ENCODE measurements around the gene TAOK3.

The TAOK3 gene

DNA sequence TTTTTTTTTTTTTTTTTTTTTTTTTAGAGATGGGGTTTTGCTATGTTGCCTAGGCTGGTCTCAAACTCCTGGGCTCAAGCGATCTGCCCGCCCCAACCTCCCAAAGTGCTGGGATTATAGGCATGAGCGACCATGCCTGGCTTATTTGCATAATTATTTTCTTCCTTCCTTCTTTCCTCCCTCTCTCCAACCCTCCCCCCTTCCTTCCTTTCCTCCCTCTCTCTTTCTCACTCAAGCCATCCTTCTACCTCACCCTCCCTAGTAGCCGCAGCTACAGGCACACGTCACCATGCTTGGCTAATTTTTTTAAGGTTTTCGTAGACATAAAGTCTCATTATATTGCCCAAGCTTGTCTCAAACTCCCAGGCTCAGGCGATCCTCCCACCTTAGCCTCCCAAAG lies 152.9 kb downstream of the TAOK3 start:
- H3K36me3 ChIP-seq (replicated peaks) = no peaks in the 10 kb centered on the region; the same call in 1 of the 2 replicates
- in situ Hi-C loops (cut with MboI; ENCODE audit: low sequenced_read_pairs) = no loop called here
- no peak overlapping the region for H3K4me3 ChIP-seq
- H3K9me3 ChIP-seq = no peaks in the 10 kb centered on the region
- no peak for DNase-seq (ENCODE audit: low spot score in 2 of 2)
- no peaks in the 10 kb centered on the region for H3K4me1 ChIP-seq
- no peaks in the 10 kb centered on the region for H3K27me3 ChIP-seq (ENCODE audit: low read depth)

GRCh38 chr12:118219106-118219505 lies 153.6 kb downstream of the TAOK3 start:
- no peaks in the 10 kb centered on the region for H3K36me3 ChIP-seq (replicated peaks)
- no peaks in the 10 kb centered on the region for H3K4me1 ChIP-seq
- no peak overlapping the region for H3K4me3 ChIP-seq
- no peak for DNase-seq (ENCODE audit: low spot score in 2 of 2)
- no peaks in the 10 kb centered on the region for H3K9me3 ChIP-seq
- H3K27me3 ChIP-seq (ENCODE audit: low read depth) = no peaks in the 10 kb centered on the region
- in situ Hi-C loops (cut with MboI; ENCODE audit: low sequenced_read_pairs) = no loop called here

DNA sequence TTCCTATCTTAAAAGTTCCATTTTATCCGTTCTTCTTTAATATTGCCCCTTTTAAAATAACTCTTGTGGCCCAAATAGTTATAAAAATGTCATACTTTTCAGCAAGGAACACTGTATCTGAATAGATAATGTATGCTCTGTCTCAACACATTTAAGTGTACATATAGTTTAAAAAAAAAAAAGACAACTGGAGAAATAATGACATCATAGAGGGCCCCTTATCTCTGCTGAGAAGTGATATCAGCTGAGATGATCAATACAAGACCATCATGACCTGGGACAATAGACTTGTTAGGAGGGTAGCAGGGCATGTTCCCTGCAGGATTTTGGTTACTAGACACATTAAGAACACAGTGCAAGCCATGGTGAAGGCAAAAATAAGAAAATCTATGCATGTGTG lies 159.3 kb downstream of the TAOK3 start:
- in situ Hi-C loops (cut with MboI; ENCODE audit: low sequenced_read_pairs) = no loop called here
- DNase-seq (ENCODE audit: low spot score in 2 of 2) = no peak
- no peaks in the 10 kb centered on the region for H3K27me3 ChIP-seq (ENCODE audit: low read depth)
- no peaks in the 10 kb centered on the region for H3K36me3 ChIP-seq (replicated peaks)
- peaks cover 12% of the 10 kb centered on the region for H3K4me1 ChIP-seq
- H3K9me3 ChIP-seq = no peaks in the 10 kb centered on the region
- no peak overlapping the region for H3K4me3 ChIP-seq

- Histone ChIP-seq H3K4me3 (no peak overlapping the region), H3K36me3 (replicated peaks) (no peaks in the 10 kb centered on the region), H3K9me3 (no peaks in the 10 kb centered on the region), H3K27me3 (ENCODE audit: low read depth) (no peaks in the 10 kb centered on the region), H3K4me1 (peaks cover 12% of the 10 kb centered on the region)
- in situ Hi-C loops (cut with MboI; ENCODE audit: low sequenced_read_pairs) = no loop called here
- DNase-seq (ENCODE audit: low spot score in 2 of 2) = no peak
Measured at GRCh38 chr12:118212606-118213005, 160.1 kb downstream of the TAOK3 start.

DNA sequence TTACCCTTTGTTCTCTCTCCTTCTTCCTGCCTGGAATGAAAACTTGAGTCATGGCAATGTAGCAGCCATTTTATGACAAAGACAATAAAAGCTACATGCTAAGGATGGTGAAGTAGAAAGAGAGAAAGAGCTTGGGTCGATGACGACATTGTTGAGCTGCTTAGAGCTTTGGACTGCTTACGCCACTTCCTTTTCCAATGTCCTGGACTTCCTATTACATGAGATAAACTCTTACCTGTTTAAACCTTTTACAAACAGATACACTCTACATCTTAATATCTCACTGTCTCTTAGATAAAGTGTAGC lies 166.6 kb downstream of the TAOK3 start:
- H3K4me1 ChIP-seq = no peaks in the 10 kb centered on the region
- no peaks in the 10 kb centered on the region for H3K27me3 ChIP-seq (ENCODE audit: low read depth)
- no peak for DNase-seq (ENCODE audit: low spot score in 2 of 2)
- no peak overlapping the region for H3K4me3 ChIP-seq
- in situ Hi-C loops (cut with MboI; ENCODE audit: low sequenced_read_pairs) = no loop called here
- no peaks in the 10 kb centered on the region for H3K9me3 ChIP-seq
- no peaks in the 10 kb centered on the region for H3K36me3 ChIP-seq (replicated peaks)

DNA sequence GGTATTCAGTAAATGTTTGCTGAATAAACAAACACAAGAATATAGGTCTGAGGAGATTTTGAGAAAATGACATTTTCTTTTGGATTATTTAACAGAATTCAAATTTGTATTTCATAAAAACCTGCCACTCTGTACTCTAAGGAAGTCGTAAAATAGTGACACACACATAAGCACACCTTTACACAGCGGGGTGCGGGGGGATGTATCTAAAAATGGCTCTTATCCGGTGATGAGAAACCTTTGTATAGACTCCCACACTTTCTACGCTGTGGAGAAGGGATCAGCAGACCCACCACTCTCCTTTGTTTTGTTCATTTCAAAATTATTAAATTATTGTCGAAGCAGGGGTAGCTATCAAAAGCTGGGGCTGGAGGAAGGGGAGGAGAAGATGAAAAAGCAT lies 178.7 kb downstream of the TAOK3 start:
- Histone ChIP-seq H3K9me3 (no peaks in the 10 kb centered on the region), H3K4me1 (peaks cover 12% of the 10 kb centered on the region), H3K4me3 (no peak overlapping the region), H3K36me3 (replicated peaks) (peaks cover 4% of the 10 kb centered on the region; the same call in 1 of the 2 replicates), H3K27me3 (ENCODE audit: low read depth) (no peaks in the 10 kb centered on the region)
- no peak for DNase-seq (ENCODE audit: low spot score in 2 of 2)
- in situ Hi-C loops (cut with MboI; ENCODE audit: low sequenced_read_pairs) = no loop called here

DNA sequence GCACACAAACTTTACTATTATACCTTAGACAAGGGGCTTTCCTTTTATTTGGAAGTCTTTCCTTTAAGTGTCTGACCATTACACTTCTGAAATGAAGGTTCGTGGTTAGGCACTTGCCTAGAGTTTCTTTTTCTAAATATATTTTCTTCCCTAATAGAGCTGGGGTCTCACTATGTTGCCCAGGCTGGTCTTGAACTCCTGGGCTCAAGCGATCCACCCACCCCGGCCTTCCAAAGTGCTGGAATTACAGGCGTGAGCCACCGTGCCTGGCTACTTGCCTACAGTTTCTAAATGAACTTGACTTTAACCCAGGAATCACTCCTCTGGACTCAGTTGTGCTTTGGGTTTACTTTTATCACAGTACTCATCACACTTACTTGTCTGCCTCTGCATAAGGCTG lies 179.2 kb downstream of the TAOK3 start:
- in situ Hi-C loops (cut with MboI; ENCODE audit: low sequenced_read_pairs) = no loop called here
- no peak for DNase-seq (ENCODE audit: low spot score in 2 of 2)
- H3K36me3 ChIP-seq (replicated peaks) = no peaks in the 10 kb centered on the region
- no peaks in the 10 kb centered on the region for H3K27me3 ChIP-seq (ENCODE audit: low read depth)
- H3K4me1 ChIP-seq = peaks cover 12% of the 10 kb centered on the region
- H3K4me3 ChIP-seq = no peak overlapping the region
- H3K9me3 ChIP-seq = no peaks in the 10 kb centered on the region

- no peak for DNase-seq (ENCODE audit: low spot score in 2 of 2)
- H3K4me3 ChIP-seq = no peak overlapping the region
- H3K4me1 ChIP-seq = peaks cover 12% of the 10 kb centered on the region
Measured at GRCh38 chr12:118190266-118190665, 182.4 kb downstream of the TAOK3 start.

GRCh38 chr12:118189741-118190191 lies 182.9 kb downstream of the TAOK3 start:
- Histone ChIP-seq H3K4me1 (peaks cover 10% of the 10 kb centered on the region), H3K36me3 (replicated peaks) (no peaks in the 10 kb centered on the region), H3K4me3 (no peak overlapping the region), H3K9me3 (no peaks in the 10 kb centered on the region), H3K27me3 (ENCODE audit: low read depth) (no peaks in the 10 kb centered on the region)
- DNase-seq (ENCODE audit: low spot score in 2 of 2) = no peak
- in situ Hi-C loops (cut with MboI; ENCODE audit: low sequenced_read_pairs) = no loop called here

More at GRCh38 chr12:118190266-118190665, 182.4 kb downstream of the TAOK3 start:
- Histone ChIP-seq H3K9me3 (no peaks in the 10 kb centered on the region), H3K36me3 (replicated peaks) (no peaks in the 10 kb centered on the region), H3K27me3 (ENCODE audit: low read depth) (no peaks in the 10 kb centered on the region)
- in situ Hi-C loops (cut with MboI; ENCODE audit: low sequenced_read_pairs) = no loop called here

- Histone ChIP-seq H3K4me3 (no peak overlapping the region), H3K4me1 (peaks cover under 1% of the 10 kb centered on the region; the same call in 1 of the 2 replicates), H3K36me3 (replicated peaks) (no peaks in the 10 kb centered on the region), H3K27me3 (ENCODE audit: low read depth) (no peaks in the 10 kb centered on the region), H3K9me3 (no peaks in the 10 kb centered on the region)
- in situ Hi-C loops (cut with MboI; ENCODE audit: low sequenced_read_pairs) = no loop called here
- no peak for DNase-seq (ENCODE audit: low spot score in 2 of 2)
Measured at GRCh38 chr12:118188690-118189371, 183.9 kb downstream of the TAOK3 start.

GRCh38 chr12:118187751-118188435 lies 184.8 kb downstream of the TAOK3 start:
- in situ Hi-C loops (cut with MboI; ENCODE audit: low sequenced_read_pairs) = no loop called here
- DNase-seq (ENCODE audit: low spot score in 2 of 2) = no peak
- Histone ChIP-seq H3K36me3 (replicated peaks) (no peaks in the 10 kb centered on the region), H3K4me3 (no peak overlapping the region), H3K4me1 (no peaks in the 10 kb centered on the region; the same call in 1 of the 2 replicates), H3K27me3 (ENCODE audit: low read depth) (no peaks in the 10 kb centered on the region), H3K9me3 (no peaks in the 10 kb centered on the region)

GRCh38 chr12:118185602-118186397 lies 186.9 kb downstream of the TAOK3 start:
- H3K4me1 ChIP-seq = 0 out of 2 replicates have a peak, but pooled peaks cover 2% of the 10 kb centered on the region
- in situ Hi-C loops (cut with MboI; ENCODE audit: low sequenced_read_pairs) = no loop called here
- no peaks in the 10 kb centered on the region for H3K9me3 ChIP-seq
- H3K4me3 ChIP-seq = no peak overlapping the region
- no peaks in the 10 kb centered on the region; the same call in none of the 2 replicates for H3K36me3 ChIP-seq (replicated peaks)
- H3K27me3 ChIP-seq (ENCODE audit: low read depth) = no peaks in the 10 kb centered on the region
- no peak for DNase-seq (ENCODE audit: low spot score in 2 of 2)

- H3K27me3 ChIP-seq (ENCODE audit: low read depth) = no peaks in the 10 kb centered on the region
- no peak for DNase-seq (ENCODE audit: low spot score in 2 of 2)
- no peaks in the 10 kb centered on the region; the same call in none of the 2 replicates for H3K36me3 ChIP-seq (replicated peaks)
- H3K4me1 ChIP-seq = 0 out of 2 replicates have a peak, but pooled peaks cover 2% of the 10 kb centered on the region
- H3K4me3 ChIP-seq = no peak overlapping the region
- no peaks in the 10 kb centered on the region for H3K9me3 ChIP-seq
- in situ Hi-C loops (cut with MboI; ENCODE audit: low sequenced_read_pairs) = no loop called here
Measured at GRCh38 chr12:118183711-118184110, 189.0 kb downstream of the TAOK3 start.

- no peak for DNase-seq (ENCODE audit: low spot score in 2 of 2)
- in situ Hi-C loops (cut with MboI; ENCODE audit: low sequenced_read_pairs) = no loop called here
- no peak overlapping the region for H3K4me3 ChIP-seq
- no peaks in the 10 kb centered on the region for H3K27me3 ChIP-seq (ENCODE audit: low read depth)
- 0 out of 2 replicates have a peak, but pooled peaks cover 2% of the 10 kb centered on the region for H3K4me1 ChIP-seq
- no peaks in the 10 kb centered on the region; the same call in none of the 2 replicates for H3K36me3 ChIP-seq (replicated peaks)
- H3K9me3 ChIP-seq = no peaks in the 10 kb centered on the region
Measured at GRCh38 chr12:118183155-118183554, 189.6 kb downstream of the TAOK3 start.
